ENCODE data around the gene CD7. TPM values are rescaled to one million over a fixed set of nuclear protein-coding genes. Genes with fewer than 3 reads are reported as not detected.

Gene CD7
- polyA plus RNA-seq, 3 donors, result 0.50 to 0.65 (median 0.55) TPM

DNA sequence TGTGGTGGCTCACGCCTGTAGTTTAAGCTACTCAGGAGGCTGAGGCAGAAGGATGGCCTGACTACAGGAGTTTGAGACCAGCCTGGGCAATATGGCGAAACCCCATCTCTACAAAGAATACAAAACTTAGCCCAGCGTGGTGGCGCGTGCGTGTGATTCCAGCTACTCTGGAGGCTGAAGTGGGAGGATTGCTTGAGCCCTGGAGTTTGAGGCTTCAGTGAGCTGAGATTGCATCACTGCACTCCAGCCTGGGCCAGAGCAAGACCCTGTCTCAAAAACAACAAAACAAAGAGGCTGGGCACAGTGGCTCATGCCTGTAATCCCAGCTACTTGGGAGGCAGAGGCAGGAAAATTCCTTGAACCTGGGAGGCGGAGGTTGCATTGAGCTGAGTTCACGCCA is 36.9 kb downstream of the CD7 start:
- DNase-seq, result no peak

DNA sequence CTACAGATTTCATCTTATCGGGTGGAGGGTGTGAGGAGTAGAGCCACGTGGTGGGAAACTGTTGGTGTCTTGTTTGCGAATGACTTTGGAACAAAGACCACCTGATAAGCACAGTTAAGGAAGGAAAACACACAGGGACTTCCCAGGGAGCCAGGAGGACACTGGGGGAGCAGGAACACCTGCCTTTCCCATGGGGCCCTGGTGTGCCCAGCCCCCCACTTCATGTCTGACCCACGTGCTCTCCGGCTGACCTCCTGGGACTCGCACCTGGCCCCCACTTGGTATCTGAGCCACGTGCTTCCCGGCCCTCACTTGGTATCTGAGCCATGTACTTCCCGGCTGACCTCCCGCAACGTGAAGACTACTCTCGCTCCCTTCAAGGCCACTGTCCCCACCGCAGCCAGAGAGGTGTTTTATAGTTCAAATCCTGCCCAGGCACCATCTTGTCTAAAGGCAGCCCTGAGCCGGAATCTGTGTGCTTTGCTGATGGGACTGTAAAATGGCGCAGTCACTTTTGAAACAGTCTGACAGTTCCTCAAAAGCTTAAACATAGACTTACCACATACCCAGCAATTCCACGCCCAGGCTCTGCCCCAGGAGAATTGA is 38.5 kb downstream of the CD7 start:
- no peak for DNase-seq

DNA sequence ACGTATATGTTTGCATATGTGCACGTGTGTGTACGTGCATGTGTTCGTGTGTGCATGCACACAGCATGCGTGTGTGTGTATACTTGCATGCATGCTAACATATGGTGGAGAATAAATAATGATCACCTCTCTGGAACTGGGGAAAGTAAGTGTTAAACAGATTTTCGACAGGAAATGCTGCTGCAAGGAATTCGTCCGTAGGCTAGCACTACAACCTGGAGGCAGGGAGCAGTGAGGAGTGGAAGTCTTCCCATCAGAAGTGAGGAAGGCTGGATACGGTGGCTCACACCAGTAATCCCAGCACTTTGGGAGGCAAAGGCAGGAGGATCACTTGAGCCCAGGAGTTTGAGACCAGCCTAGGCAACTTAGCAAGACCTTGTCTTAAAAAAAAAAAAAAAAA is 39.1 kb downstream of the CD7 start:
- no peak for DNase-seq

DNA sequence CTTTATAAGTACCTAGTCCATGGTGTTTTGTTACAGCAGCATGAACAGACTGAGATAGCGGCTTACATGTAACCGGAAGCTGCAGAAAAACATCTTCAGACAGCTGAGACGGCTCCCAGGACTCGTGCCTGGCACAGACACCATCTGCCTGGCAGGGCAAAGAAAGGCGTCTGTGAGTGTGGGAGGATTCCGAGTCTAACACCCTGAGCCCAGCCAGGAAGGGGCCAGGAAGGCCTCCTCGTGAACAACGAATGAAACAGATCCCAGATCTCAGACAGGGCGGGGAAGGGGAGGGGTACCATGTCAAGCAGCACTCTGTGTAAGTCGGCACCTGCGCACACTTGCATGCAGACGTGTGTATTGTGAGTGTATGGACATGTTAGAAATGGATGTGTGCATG is 39.6 kb downstream of the CD7 start:
- DNase-seq, result no peak

DNA sequence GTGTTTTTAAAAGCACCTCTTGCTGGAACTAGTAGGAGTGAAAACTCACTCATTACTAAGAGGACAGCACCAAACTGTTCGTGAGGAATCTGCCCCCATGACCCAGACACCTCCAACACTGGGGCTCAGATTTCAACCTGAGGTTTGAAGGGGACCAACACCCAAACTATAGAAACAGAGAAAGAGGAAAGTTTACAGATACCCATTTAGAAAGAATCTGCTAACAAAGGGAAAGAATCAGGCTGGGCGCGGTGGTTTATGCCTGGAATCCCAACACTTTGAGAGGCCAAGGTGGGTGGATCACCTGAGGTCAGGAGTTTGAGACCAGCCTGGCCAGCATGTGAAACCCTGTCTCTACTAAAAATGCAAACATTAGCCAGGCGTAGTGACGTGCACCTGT is 40.5 kb downstream of the CD7 start:
- no peak for DNase-seq

DNA sequence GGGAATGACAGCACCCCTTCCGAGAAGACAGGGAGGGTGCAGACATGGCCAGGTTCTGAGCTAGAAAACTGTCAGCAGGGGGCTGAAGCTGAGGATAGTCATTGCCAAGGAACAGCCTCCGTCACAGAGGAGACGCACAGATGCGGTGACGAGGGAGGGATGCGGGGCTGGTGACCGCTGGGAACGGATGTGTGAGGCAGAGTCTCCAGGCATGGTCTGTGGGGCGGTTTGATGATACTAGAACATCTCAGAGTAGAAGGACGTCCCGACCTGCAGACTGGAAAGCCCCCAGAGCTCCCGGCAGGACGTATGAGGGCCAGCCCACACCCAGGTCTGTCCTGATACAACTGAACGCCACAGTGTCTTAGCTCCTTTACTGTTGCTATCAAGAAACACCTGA is 42.1 kb downstream of the CD7 start:
- no peak for DNase-seq

DNA sequence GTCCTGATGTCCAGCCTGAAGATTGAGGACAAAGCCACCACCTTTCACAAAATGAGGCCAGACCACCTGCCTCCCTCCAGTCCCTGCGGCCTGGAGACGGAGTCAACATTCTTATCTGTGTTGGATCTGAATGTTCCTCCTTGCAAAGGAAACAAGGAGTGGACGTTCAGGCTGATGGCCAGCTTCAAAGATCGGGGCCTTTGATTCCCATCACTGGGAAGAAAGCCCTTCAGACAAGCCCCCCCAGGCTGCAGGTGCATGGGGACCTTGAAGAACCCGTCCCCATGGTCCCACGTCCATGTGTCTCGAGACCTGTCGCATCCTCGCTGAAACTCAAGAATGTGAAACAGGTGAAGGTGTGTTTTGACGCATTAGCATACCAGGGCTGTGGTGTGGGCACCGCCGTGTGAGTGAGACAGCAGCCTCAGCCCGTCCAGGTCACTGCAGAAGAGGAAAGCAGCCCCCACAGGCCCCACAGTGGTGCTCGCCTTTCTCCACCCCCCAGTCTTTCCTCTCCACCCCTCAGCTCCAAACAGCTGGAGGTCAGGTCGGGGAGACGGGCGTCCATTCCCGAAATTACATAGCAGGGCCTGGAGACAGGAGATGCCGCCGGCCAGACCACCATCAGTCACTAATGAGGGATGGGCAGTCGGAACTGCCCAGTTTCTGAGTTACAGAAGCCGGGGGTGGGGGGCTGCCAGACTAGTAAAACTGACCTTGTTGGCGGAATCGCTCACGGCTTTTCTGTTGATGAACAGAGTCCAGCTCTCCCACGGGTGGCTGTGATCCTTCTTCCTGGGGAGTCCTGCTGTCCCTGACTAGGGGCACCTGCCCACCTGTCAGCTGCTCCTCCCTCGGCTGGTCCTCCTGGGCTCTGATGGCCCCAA is 43.0 kb downstream of the CD7 start:
- no peak for DNase-seq

DNA sequence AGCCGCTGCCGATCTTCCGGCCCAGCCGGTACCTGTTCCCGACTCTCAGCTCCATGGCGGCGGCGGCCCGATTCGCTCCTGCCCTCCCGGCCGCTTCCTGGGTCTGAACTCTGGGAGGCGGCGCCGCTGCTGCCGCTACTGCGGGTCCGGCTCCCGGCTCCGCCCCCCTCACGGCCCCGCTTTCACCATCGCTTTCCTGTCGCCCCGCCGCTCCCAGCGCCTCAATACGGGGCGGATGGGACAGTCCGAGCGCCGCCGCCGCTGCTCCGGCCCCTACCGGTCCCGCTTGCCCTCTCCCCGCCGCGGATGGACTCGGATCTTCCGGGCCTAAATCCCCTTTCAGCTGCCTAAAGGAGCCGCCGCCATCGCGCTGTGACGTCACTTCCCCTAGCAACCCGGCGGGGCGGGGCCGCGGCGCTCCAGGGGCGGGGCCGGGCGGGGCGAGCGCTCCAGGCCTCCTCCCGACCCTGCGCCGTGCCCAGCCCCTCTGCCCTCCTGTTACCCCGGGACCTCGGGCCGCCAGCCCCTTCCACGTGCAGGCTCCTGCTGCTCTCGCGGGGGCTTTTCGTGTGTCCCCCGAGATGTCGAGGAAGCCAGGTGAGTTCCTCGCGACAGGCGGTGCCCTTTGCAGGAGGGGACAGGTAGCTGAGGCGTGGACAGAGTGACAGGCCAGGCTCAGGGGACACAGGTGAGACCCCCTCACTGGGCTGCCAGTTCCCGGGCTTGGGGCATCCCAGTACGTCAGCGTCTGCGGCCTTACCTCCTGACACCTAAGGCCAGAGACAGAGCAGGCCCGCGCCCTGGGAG is 43.9 kb downstream of the CD7 start, which contains the start of gene CSNK1D:
CSNK1D (minus strand) TSS at position 374 of the 807 bp plus-strand sequence; CDS start at position 55, 319 bp downstream.
- DNase-seq, result peak; percentile 92

DNA sequence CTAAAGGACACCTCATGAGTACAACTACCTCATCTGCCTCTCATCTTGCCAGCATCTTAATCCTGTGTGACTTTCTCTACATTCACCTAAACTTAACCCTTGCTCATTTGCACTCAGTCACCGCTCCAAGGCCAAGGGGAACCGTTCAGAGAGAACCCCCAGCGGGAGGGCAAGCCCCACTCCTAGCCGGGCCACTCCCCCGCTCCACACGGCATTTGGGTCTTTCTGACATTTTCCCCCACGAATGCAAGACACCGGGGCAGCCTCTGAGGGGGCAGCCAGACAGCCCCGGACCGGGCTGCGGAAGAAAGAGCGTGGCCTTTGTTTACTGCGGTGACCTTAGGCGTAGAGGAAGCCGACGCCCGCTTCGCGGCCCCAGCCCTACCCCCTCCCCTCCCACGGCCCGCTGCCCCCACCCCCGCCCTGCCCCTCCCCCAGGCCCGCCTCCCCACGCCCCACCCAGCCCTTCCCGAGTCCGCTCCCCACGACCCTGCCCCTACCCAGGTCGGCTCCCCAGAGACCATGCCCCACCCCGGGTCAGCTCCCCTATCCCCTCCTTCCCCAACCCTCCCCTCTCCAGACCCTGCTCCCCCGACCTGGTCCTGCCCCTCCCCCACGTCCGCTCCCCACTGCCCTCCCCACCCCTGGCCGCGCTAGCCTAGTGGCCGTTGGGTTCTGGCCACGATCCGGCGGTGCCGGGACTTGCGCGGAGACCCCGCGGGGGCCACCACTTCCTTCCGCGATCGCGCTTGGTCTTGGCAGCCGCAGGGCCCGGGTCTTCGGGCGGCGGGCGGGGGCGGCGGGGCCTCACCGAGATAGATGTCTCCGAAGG is 44.7 kb downstream of the CD7 start:
- DNase-seq, result no peak

DNA sequence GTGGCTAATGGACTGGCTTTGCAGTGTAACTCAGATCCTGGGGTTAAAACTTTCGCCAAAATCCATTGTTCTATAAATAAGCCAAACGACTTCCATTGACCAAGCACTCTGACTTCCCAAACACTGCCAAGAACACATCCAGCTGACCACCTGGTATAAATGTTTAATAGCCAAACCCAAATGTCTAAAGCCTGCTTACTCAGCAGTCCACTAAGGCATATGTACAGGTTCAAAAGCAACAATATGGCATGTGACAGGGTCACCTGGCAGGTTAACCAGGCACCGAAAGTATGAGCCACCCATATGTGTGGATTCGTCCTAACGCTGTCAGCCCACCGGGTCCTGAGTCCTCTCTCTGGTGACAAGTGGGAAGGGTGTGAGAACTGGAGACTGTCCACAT is 46.0 kb downstream of the CD7 start:
- DNase-seq, result no peak

DNA sequence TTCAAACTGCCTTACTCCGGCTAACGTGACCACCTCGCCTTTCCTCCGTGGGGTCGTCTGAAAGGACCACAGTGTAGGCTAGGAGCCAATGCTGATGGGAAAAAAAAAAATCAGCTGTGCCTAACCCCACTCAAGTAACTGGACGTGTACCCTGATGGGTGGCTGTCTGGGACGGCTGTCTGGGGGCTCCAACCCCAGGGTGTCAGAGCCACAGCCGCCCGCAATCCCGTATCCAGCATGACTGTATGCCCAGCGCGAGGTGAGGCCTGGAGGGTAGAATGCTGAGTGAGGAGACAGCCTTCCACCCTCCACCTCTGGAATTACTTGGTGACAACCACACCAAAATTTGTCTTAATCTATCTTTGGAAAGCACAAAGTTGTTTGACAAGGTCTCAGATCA is 46.8 kb downstream of the CD7 start:
- no peak for DNase-seq

DNA sequence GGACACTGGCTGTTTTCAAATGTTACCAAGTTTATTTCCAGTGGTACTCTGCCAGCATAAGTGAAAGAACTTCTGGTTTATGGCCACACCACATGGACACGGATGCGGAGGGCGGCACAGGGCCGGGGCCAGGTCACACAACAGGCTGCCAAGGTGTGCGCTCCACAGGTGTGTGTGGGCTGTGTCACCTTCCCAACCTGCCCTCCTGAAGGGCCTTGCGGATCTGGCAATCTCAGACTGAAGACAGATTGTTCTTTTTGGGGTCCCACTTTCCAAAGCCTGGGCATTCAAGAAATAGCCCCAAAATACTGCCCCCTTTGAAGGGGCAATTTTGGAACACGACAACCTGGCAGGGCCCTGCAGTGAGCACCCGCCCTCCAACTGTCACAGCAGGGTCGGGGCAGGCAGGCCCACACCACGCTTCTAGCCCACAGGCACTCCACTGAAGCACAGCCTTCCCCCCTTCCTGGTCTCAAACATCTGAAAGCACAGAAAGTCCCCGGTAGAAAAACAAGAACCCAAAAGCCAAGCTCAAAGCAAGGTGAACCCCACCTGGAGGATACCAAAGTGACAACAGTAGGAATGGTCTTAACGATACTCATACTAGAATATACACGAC is 47.4 kb downstream of the CD7 start:
- no peak for DNase-seq

DNA sequence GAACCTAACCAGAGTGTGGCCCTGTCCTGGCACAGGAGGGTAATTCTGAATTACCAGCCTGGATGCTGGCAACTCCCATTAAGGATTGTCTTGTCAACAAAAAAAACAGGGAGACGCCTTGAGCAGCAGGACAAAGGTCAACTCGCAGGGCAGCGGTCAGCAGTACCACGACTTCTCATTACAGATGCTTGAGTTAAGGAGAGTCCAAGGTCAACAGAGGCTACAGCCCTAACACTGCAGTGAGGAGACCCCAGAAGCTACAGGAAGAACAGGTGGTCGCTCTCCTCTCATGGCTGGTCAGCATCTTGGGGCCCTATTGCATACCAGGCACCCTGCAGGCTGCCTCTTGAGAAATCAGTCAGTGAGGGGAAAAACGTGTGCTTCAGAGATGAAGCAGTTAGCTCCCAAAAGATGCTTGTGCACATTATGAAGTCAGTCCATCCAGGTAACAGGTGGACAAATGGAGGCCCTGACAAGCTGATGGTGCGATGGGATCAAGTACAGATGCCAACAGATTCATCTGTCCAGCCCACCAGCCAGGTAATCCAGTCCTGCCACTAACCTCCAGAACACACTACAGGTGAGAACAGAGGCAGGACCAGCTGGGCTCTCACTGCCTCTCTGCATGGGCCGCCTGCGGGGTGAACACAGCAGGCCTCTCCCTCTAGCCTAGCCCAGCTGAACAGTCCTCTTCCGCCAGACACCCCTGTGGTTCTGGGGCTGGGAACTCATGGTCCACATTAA is 48.1 kb downstream of the CD7 start:
- DNase-seq, result no peak

DNA sequence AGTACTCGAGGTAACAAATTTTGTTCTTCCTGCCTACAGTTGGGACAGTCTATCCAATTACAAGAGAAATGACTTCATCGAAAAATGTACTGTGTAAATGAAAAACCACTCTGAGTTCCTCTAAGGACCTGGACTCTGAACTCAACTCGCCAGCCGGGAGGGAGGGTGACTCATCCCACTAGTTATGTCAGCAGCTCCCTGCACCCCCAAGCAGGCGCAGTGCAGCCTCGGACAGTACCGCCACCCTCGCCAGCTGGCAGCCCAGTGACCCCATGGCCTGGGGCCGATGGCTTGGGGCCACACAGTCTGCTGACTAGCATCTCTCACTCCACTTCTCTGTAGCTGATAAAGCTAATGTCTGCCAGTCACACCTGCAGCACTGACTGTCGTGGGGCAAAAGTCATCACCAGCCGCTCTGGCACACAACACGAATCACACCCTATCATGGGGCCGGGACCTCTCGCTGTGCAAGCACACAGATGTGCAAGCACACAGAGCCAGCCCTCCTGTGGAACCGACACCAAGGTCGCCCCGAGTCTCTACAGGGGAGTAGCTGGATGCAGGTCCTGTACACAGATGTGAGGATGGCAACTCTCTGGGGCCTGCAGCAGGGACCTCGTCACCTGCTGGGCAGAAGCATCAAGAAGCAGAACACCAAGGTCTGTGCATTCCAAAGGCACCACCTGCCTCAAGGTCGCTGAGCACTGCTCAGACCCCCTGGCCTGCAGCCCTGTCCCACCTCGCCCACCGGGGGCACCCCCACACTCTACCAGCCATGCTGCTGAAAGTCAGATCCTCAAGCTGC is 49.6 kb downstream of the CD7 start:
- no peak for DNase-seq

DNA sequence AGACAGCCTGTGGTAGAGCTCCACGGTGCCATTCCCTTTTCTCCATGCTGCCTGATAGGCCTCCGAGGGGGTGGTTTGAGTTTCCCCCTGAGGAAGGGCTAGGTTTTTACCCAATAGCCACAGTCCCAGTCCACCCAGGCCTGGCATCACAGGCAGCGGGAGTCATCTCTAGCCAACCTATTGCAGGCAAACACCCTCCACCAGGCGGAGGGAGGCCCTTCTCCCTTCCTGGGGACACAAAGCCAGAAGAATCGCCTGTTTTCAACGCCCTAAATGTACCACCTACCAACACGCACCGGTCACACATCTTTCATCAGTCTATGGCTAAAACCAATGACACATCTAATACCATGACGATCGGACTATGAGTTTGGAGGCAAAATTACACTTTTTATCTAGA is 51.3 kb downstream of the CD7 start:
- DNase-seq, result no peak

Measured in renal pelvis (tissue), 4 donors.